Stimulated activated CD8-positive, alpha-beta memory T cell treated with anti-CD3 and anti-CD28 coated beads, Interleukin-7, amount 100 ng/mL, for 4 hours (primary cell): ENCODE data around the gene FLT1.

ENCODE experiments used
- DNase-seq, 2 donors: peaks; one replicate each; pipeline ENCODE4 v3.0.0-alpha.2; 2020; ENCODE audit warnings: low read depth in 2 of 2

FLT1 gene

GRCh38 chr13:28426381-28426780 is 68.5 kb downstream of the FLT1 start:
- DNase-seq, result no peak

GRCh38 chr13:28425793-28426192 is 69.1 kb downstream of the FLT1 start:
- no peak for DNase-seq

- DNase-seq, result no peak
These were observed 70.4 kb downstream of the FLT1 start for GRCh38 chr13:28424541-28424940.

GRCh38 chr13:28423010-28423409 is 71.9 kb downstream of the FLT1 start:
- DNase-seq, result peak; percentile 5 to 25

- no peak for DNase-seq
These were observed 73.1 kb downstream of the FLT1 start for GRCh38 chr13:28421676-28422410.

- DNase-seq, result no peak
These were observed 74.2 kb downstream of the FLT1 start for GRCh38 chr13:28420704-28421103.

- DNase-seq, result no peak
These were observed 78.9 kb downstream of the FLT1 start for GRCh38 chr13:28415994-28416421.

GRCh38 chr13:28413999-28414398 is 80.9 kb downstream of the FLT1 start:
- no peak for DNase-seq

- DNase-seq, result no peak
These were observed 81.9 kb downstream of the FLT1 start for GRCh38 chr13:28412981-28413380.

GRCh38 chr13:28411831-28412353 is 83.0 kb downstream of the FLT1 start:
- DNase-seq, result no peak

- no peak for DNase-seq
These were observed 84.8 kb downstream of the FLT1 start for GRCh38 chr13:28410096-28410495.

- no peak for DNase-seq
These were observed 85.3 kb downstream of the FLT1 start for GRCh38 chr13:28409648-28410047.

GRCh38 chr13:28408863-28409262 is 86.1 kb downstream of the FLT1 start:
- DNase-seq, result no peak

- no peak for DNase-seq
These were observed 86.6 kb downstream of the FLT1 start for GRCh38 chr13:28408235-28408848.

GRCh38 chr13:28406733-28407266 is 88.1 kb downstream of the FLT1 start:
- no peak for DNase-seq

- DNase-seq, result no peak
These were observed 92.9 kb downstream of the FLT1 start for GRCh38 chr13:28402057-28402381.

GRCh38 chr13:28401303-28402056 is 93.4 kb downstream of the FLT1 start:
- DNase-seq, result no peak

- no peak for DNase-seq
These were observed 98.9 kb downstream of the FLT1 start for GRCh38 chr13:28396053-28396452.

GRCh38 chr13:28394422-28394821 is 100.5 kb downstream of the FLT1 start:
- DNase-seq, result no peak

- no peak for DNase-seq
These were observed 101.9 kb downstream of the FLT1 start for GRCh38 chr13:28392896-28393505.

- DNase-seq, result no peak
These were observed 102.5 kb downstream of the FLT1 start for GRCh38 chr13:28392428-28392827.
